ENCODE measurements around the gene STAP2.

STAP2 gene

GRCh38 chr19:4338441-4339355 lies at the start of gene STAP2:
TSS of gene STAP2 (minus strand) at chr19:4338827. CDS start at chr19:4338753, 74 bp downstream.
- DNase-seq (ENCODE audit: low read depth, low spot score) = no peak
- in situ Hi-C loops (cut with HindIII; ENCODE audit: low sequenced_read_pairs) = no loop called here
- H3K4me3 ChIP-seq (ENCODE audit: low read depth, low read length) = peak within 1 kb of the TSS; percentile 39
- TF ChIP-seq, protein P1, sequence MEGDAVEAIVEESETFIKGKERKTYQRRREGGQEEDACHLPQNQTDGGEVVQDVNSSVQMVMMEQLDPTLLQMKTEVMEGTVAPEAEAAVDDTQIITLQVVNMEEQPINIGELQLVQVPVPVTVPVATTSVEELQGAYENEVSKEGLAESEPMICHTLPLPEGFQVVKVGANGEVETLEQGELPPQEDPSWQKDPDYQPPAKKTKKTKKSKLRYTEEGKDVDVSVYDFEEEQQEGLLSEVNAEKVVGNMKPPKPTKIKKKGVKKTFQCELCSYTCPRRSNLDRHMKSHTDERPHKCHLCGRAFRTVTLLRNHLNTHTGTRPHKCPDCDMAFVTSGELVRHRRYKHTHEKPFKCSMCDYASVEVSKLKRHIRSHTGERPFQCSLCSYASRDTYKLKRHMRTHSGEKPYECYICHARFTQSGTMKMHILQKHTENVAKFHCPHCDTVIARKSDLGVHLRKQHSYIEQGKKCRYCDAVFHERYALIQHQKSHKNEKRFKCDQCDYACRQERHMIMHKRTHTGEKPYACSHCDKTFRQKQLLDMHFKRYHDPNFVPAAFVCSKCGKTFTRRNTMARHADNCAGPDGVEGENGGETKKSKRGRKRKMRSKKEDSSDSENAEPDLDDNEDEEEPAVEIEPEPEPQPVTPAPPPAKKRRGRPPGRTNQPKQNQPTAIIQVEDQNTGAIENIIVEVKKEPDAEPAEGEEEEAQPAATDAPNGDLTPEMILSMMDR (IDR thresholded peaks at IDR 0.05; ENCODE audit: low read depth, low read length) = no peak

GRCh38 chr19:4386041-4386782 lies 47.6 kb upstream of the STAP2 start:
- in situ Hi-C loops (cut with HindIII; ENCODE audit: low sequenced_read_pairs) = no loop called here
- H3K4me3 ChIP-seq (ENCODE audit: low read depth, low read length) = no peak overlapping the region
- TF ChIP-seq, protein P1 (IDR thresholded peaks at IDR 0.05; ENCODE audit: low read depth, low read length) = peak; percentile 38
- DNase-seq (ENCODE audit: low read depth, low spot score) = peak; percentile 43

GRCh38 chr19:4385291-4386040 lies 46.8 kb upstream of the STAP2 start:
- DNase-seq (ENCODE audit: low read depth, low spot score) = no peak
- no peak overlapping the region for H3K4me3 ChIP-seq (ENCODE audit: low read depth, low read length)
- in situ Hi-C loops (cut with HindIII; ENCODE audit: low sequenced_read_pairs) = no loop called here
- TF ChIP-seq, protein P1 (IDR thresholded peaks at IDR 0.05; ENCODE audit: low read depth, low read length) = no peak

DNA sequence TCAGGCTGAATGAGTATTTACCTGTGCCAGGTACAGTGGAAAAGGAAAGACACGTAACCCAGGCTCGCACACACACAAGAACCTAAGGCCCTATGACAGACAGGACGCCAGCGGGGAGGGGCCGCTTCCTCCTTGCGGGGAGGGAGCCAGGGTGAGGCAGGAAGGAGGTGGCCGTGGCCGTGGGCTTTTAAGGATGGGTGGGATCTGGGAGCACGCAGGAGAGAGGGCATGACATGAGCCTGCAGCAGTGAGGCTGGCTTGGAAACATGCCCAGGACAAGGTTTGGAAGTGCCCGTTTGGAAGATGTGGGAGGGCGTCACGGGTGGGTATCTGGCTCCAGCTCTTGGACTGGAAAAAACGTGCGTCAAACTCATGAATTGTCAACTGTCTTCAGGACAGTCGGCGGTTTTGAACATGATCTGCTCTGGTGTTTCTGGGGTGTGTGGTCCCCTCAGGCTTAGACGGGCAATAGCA lies 41.7 kb upstream of the STAP2 start:
- no peak overlapping the region for H3K4me3 ChIP-seq (ENCODE audit: low read depth, low read length)
- TF ChIP-seq, protein P1 (IDR thresholded peaks at IDR 0.05; ENCODE audit: low read depth, low read length) = no peak
- DNase-seq (ENCODE audit: low read depth, low spot score) = no peak

DNA sequence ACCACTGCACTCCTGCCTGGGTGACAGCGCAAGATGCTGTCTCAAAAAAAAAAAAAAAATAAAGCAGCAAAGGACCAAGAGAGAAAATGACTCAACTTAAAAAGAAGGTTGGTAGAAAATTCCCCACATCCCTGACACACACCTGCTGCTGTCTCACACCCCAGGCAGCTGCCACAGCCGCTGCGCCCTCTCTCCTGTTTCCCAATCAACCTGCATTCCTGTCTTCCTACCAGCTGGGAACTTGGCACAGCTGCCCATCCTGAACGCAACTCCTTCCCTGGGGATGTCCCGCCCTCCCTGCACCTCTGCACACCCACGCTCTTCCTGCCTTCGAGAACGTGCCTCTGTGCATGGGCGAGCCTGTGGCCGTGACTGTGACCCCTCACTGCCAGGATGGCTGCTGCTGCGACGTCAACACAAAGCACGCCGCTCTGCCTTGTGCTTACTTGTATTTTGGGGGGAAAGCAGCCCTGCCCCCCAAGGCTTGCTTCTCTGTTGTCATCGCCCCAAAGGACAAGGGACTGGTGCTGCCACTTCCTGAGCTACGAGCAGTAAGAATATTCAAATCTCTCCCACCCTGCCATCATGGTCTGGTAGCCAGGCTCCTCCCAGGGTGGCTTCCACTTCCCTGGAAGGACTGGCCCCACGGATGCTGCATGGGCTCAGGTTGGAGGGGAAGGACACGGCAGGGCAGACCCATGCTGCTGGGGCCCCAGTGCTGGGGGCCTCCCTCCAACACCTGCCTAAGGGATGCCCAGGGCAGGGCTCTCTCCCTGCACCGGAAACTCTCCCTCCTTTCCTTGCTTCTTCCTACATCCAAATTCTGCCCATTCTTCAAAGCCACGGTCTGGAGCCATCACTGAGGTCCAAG lies 41.0 kb upstream of the STAP2 start:
- in situ Hi-C loops (cut with HindIII; ENCODE audit: low sequenced_read_pairs) = no loop called here
- no peak overlapping the region for H3K4me3 ChIP-seq (ENCODE audit: low read depth, low read length)
- DNase-seq (ENCODE audit: low read depth, low spot score) = peak; percentile 33
- TF ChIP-seq, protein P1 (IDR thresholded peaks at IDR 0.05; ENCODE audit: low read depth, low read length) = no peak

More for the DNA sequence above, 41.7 kb upstream of the STAP2 start:
- in situ Hi-C loops (cut with HindIII; ENCODE audit: low sequenced_read_pairs) = no loop called here
